ENCODE data around the gene SGO2.

Gene SGO2

GRCh38 chr2:200494048-200494447 lies 32.0 kb upstream of the SGO2 start:
- no peak for TF ChIP-seq CTCF (IDR thresholded peaks at IDR 0.05; ENCODE audit: low read depth, low read length)
- Histone ChIP-seq H3K27ac (no peak overlapping the region), H3K36me3 (peaks cover 6% of the 10 kb centered on the region), H3K4me3 (ENCODE audit: low read depth, low read length) (no peak overlapping the region), H3K9me3 (ENCODE audit: severe bottlenecking) (no peaks in the 10 kb centered on the region), H3K27me3 (ENCODE audit: insufficient read depth, low read depth, severe bottlenecking) (no peaks in the 10 kb centered on the region)
- no peak for DNase-seq

- H3K27me3 ChIP-seq (ENCODE audit: insufficient read depth, low read depth, severe bottlenecking): no peaks in the 10 kb centered on the region
- peaks cover 3% of the 10 kb centered on the region for H3K36me3 ChIP-seq
- no peak overlapping the region for H3K27ac ChIP-seq
- no peak overlapping the region for H3K4me3 ChIP-seq (ENCODE audit: low read depth, low read length)
- TF ChIP-seq CTCF (IDR thresholded peaks at IDR 0.05; ENCODE audit: low read depth, low read length): no peak
- no peaks in the 10 kb centered on the region for H3K9me3 ChIP-seq (ENCODE audit: severe bottlenecking)
- DNase-seq: no peak
Observed at GRCh38 chr2:200496696-200497095, 29.3 kb upstream of the SGO2 start.

GRCh38 chr2:200498402-200499162 lies 27.4 kb upstream of the SGO2 start:
- H3K36me3 ChIP-seq: peaks cover 3% of the 10 kb centered on the region
- no peak for TF ChIP-seq CTCF (IDR thresholded peaks at IDR 0.05; ENCODE audit: low read depth, low read length)
- H3K4me3 ChIP-seq (ENCODE audit: low read depth, low read length): no peak overlapping the region
- no peak for DNase-seq
- H3K27me3 ChIP-seq (ENCODE audit: insufficient read depth, low read depth, severe bottlenecking): no peaks in the 10 kb centered on the region
- H3K9me3 ChIP-seq (ENCODE audit: severe bottlenecking): no peaks in the 10 kb centered on the region
- no peak overlapping the region; the same call in 1 of the 2 replicates for H3K27ac ChIP-seq

DNA sequence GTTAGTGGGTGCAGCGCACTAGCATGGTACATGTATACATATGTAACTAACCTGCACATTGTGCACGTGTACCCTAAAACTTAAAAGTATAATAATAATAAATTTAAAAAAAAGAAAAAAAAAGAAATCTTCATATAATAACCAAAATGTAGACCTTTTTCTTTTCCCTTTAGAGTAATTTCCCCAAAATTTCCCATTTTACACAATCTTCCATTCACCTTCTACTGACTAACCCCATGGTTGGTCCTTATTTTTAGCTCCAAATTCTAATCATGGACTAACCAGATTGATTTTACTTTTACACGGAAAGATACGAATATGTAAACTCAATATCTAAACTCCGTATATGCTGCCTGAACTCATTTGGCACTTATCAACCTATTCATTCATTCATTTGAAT lies 23.8 kb upstream of the SGO2 start:
- DNase-seq: no peak
- Histone ChIP-seq H3K36me3 (peaks cover 3% of the 10 kb centered on the region), H3K9me3 (ENCODE audit: severe bottlenecking) (no peaks in the 10 kb centered on the region), H3K4me3 (ENCODE audit: low read depth, low read length) (no peak overlapping the region), H3K27ac (no peak overlapping the region), H3K27me3 (ENCODE audit: insufficient read depth, low read depth, severe bottlenecking) (no peaks in the 10 kb centered on the region)
- TF ChIP-seq CTCF (IDR thresholded peaks at IDR 0.05; ENCODE audit: low read depth, low read length): no peak

- no peak for TF ChIP-seq CTCF (IDR thresholded peaks at IDR 0.05; ENCODE audit: low read depth, low read length)
- H3K27ac ChIP-seq: no peak overlapping the region
- H3K36me3 ChIP-seq: no peaks in the 10 kb centered on the region
- no peak for DNase-seq
- H3K27me3 ChIP-seq (ENCODE audit: insufficient read depth, low read depth, severe bottlenecking): no peaks in the 10 kb centered on the region
- no peaks in the 10 kb centered on the region for H3K9me3 ChIP-seq (ENCODE audit: severe bottlenecking)
- H3K4me3 ChIP-seq (ENCODE audit: low read depth, low read length): no peak overlapping the region
Observed at GRCh38 chr2:200506679-200507078, 19.3 kb upstream of the SGO2 start.

DNA sequence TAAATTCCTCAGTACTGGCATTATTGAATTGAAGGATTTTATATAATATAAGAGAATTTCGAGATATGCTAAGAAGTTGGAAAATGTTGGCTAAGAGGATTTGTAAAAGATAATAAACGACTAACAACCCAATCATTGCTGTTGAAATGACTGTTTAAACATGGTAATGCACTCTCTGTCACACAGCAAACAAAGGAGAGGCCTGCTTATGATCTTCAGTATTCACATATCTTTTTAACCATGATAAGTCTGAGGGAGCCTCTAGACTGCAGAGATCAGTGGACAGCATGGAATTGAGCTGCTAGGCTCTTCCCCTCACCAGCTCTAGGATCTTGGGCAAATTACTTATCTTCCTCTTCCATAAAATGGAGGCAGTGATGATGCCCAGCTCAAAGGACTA lies 18.8 kb upstream of the SGO2 start:
- Histone ChIP-seq H3K4me3 (ENCODE audit: low read depth, low read length) (no peak overlapping the region), H3K27me3 (ENCODE audit: insufficient read depth, low read depth, severe bottlenecking) (no peaks in the 10 kb centered on the region), H3K9me3 (ENCODE audit: severe bottlenecking) (no peaks in the 10 kb centered on the region), H3K36me3 (no peaks in the 10 kb centered on the region), H3K27ac (no peak overlapping the region)
- no peak for TF ChIP-seq CTCF (IDR thresholded peaks at IDR 0.05; ENCODE audit: low read depth, low read length)
- DNase-seq: no peak

Measured in WERI-Rb-1 (cell line).